Measurements from ENCODE around the gene MKLN1. TPM values are rescaled to one million over a fixed set of nuclear protein-coding genes. Genes with fewer than 3 reads are reported as not detected.

The MKLN1 gene
- total and polyA plus RNA-seq, 5 experiments from 2014 or later = 17.0 to 66.1 (median 20.2) TPM

- H3K27me3 Mint-ChIP-seq = no peaks in the 10 kb centered on the region
- DNase-seq (no peak), ATAC-seq (no peak)
- H3K4me3 Mint-ChIP-seq = no peak overlapping the region
- no peak overlapping the region for H3K27ac Mint-ChIP-seq
- no peaks in the 10 kb centered on the region for H3K9me3 Mint-ChIP-seq
- H3K36me3 Mint-ChIP-seq = peaks cover 0 to 59% (median 2%) of the 10 kb centered on the region in 3 donors
- H3K4me1 Mint-ChIP-seq = peaks cover 0 to 2% (median 0%) of the 10 kb centered on the region in 4 donors
- POLR2A ChIA-PET = no interaction called here
Measured at GRCh38 chr7:131489196-131489595, 161.5 kb downstream of the MKLN1 start.

GRCh38 chr7:131489881-131490280, 162.2 kb downstream of the MKLN1 start:
- Mint-ChIP-seq H3K27me3 (no peaks in the 10 kb centered on the region), H3K36me3 (peaks cover 0 to 58% (median 2%) of the 10 kb centered on the region in 3 donors), H3K4me1 (peaks cover 0 to 2% (median 0%) of the 10 kb centered on the region in 4 donors), H3K9me3 (no peaks in the 10 kb centered on the region), H3K27ac (no peak overlapping the region), H3K4me3 (no peak overlapping the region)
- no peak for ATAC-seq
- POLR2A ChIA-PET = no interaction called here
- no peak for DNase-seq

GRCh38 chr7:131493081-131493480, 165.4 kb downstream of the MKLN1 start:
- peak overlapping the region in 1 of 10 donors; percentile 60 for H3K27ac Mint-ChIP-seq
- no peaks in the 10 kb centered on the region for H3K9me3 Mint-ChIP-seq

GRCh38 chr7:131493581-131493980, 165.9 kb downstream of the MKLN1 start:
- H3K9me3 Mint-ChIP-seq = no peaks in the 10 kb centered on the region
- ATAC-seq = no peak
- H3K27ac Mint-ChIP-seq = no peak overlapping the region
- H3K4me3 Mint-ChIP-seq = no peak overlapping the region
- no peaks in the 10 kb centered on the region for H3K27me3 Mint-ChIP-seq
- no peaks in the 10 kb centered on the region for H3K4me1 Mint-ChIP-seq
- peaks cover 0 to 62% (median 4%) of the 10 kb centered on the region in 3 donors for H3K36me3 Mint-ChIP-seq
- POLR2A ChIA-PET = no interaction called here
- no peak for DNase-seq

More at GRCh38 chr7:131493081-131493480, 165.4 kb downstream of the MKLN1 start:
- H3K4me1 Mint-ChIP-seq = peaks cover 0 to under 1% (median 0%) of the 10 kb centered on the region in 4 donors
- H3K36me3 Mint-ChIP-seq = peaks cover 0 to 66% (median 5%) of the 10 kb centered on the region in 3 donors
- ATAC-seq = no peak
- POLR2A ChIA-PET = no interaction called here
- DNase-seq = no peak
- H3K4me3 Mint-ChIP-seq = no peak overlapping the region
- no peaks in the 10 kb centered on the region for H3K27me3 Mint-ChIP-seq

- POLR2A ChIA-PET = no interaction called here
- Mint-ChIP-seq H3K4me3 (no peak overlapping the region), H3K27me3 (no peaks in the 10 kb centered on the region), H3K36me3 (peaks cover 0 to 58% (median 4%) of the 10 kb centered on the region in 3 donors), H3K4me1 (no peaks in the 10 kb centered on the region), H3K27ac (no peak overlapping the region), H3K9me3 (no peaks in the 10 kb centered on the region)
- ATAC-seq = no peak
- DNase-seq = no peak
Measured at GRCh38 chr7:131494182-131494581, 166.5 kb downstream of the MKLN1 start.

GRCh38 chr7:131495669-131496498, 168.2 kb downstream of the MKLN1 start:
- DNase-seq (no peak), ATAC-seq (no peak)
- POLR2A ChIA-PET = interaction anchor here (0.8 kb wide), 1 partner anchor 8 kb away, joined by 3 read pairs; no protein-coding TSS in a partner anchor
- peaks cover 5 to 7% (median 7%) of the 10 kb centered on the region in 4 donors for H3K4me1 Mint-ChIP-seq
- no peaks in the 10 kb centered on the region for H3K9me3 Mint-ChIP-seq
- H3K27me3 Mint-ChIP-seq = no peaks in the 10 kb centered on the region
- no peak overlapping the region for H3K4me3 Mint-ChIP-seq
- peak overlapping the region in 2 of 10 donors; percentile 27 to 51 for H3K27ac Mint-ChIP-seq
- peaks cover 0 to 50% (median 4%) of the 10 kb centered on the region in 3 donors for H3K36me3 Mint-ChIP-seq

GRCh38 chr7:131497454-131497853, 169.8 kb downstream of the MKLN1 start:
- DNase-seq (no peak), ATAC-seq (no peak)
- Mint-ChIP-seq H3K36me3 (peaks cover 0 to 43% (median 4%) of the 10 kb centered on the region in 3 donors), H3K27me3 (no peaks in the 10 kb centered on the region), H3K27ac (peak overlapping the region in 3 of 10 donors; percentile 11 to 38 (median 26)), H3K4me3 (no peak overlapping the region), H3K9me3 (no peaks in the 10 kb centered on the region), H3K4me1 (peaks cover 8 to 23% (median 22%) of the 10 kb centered on the region in 4 donors)
- POLR2A ChIA-PET = no interaction called here

- H3K36me3 Mint-ChIP-seq = peaks cover 0 to 34% (median 4%) of the 10 kb centered on the region in 3 donors
- no peaks in the 10 kb centered on the region for H3K9me3 Mint-ChIP-seq
- no peak overlapping the region for H3K4me3 Mint-ChIP-seq
- H3K27me3 Mint-ChIP-seq = no peaks in the 10 kb centered on the region
- DNase-seq (no peak), ATAC-seq (no peak)
- POLR2A ChIA-PET = no interaction called here
- H3K27ac Mint-ChIP-seq = peak overlapping the region in 2 of 10 donors; percentile 3 to 66
- H3K4me1 Mint-ChIP-seq = peaks cover 14 to 32% (median 31%) of the 10 kb centered on the region in 4 donors
Measured at GRCh38 chr7:131498237-131498885, 170.7 kb downstream of the MKLN1 start.

DNA sequence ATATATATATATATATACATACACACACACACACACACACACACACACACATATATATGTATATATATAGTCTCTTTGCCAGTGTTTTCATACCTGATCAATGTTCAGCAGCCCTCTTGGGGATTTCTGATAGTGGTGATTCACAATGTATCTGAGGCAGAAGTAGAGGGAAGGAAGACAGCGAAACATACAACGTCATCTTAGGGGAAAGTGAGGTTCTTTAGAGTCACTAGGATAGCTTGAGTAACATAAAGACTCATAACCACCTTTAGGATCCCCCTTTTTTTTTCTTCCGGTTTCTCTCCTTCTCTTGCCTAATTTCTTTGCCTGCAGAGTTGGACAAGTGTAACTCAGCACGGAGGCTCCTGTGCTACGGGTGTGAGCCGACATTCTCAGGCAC, 172.1 kb downstream of the MKLN1 start:
- Mint-ChIP-seq H3K27me3 (no peaks in the 10 kb centered on the region), H3K36me3 (peaks cover 0 to 29% (median 4%) of the 10 kb centered on the region in 3 donors), H3K27ac (peak overlapping the region in 2 of 10 donors; percentile 36 to 65), H3K9me3 (no peaks in the 10 kb centered on the region), H3K4me1 (peaks cover 16 to 38% (median 32%) of the 10 kb centered on the region in 4 donors), H3K4me3 (no peak overlapping the region)
- ATAC-seq (no peak), DNase-seq (no peak)
- POLR2A ChIA-PET = no interaction called here

GRCh38 chr7:131500357-131500756, 172.7 kb downstream of the MKLN1 start:
- Mint-ChIP-seq H3K27ac (peak overlapping the region in 6 of 10 donors; percentile 36 to 86 (median 47)), H3K4me3 (no peak overlapping the region), H3K9me3 (no peaks in the 10 kb centered on the region), H3K4me1 (peaks cover 17 to 38% (median 32%) of the 10 kb centered on the region in 4 donors), H3K27me3 (no peaks in the 10 kb centered on the region), H3K36me3 (peaks cover 0 to 24% (median 4%) of the 10 kb centered on the region in 3 donors)
- ATAC-seq = no peak
- POLR2A ChIA-PET = interaction anchor here (1.2 kb wide), 1 partner anchor 9 kb away, joined by 4 read pairs; no protein-coding TSS in a partner anchor
- no peak for DNase-seq

DNA sequence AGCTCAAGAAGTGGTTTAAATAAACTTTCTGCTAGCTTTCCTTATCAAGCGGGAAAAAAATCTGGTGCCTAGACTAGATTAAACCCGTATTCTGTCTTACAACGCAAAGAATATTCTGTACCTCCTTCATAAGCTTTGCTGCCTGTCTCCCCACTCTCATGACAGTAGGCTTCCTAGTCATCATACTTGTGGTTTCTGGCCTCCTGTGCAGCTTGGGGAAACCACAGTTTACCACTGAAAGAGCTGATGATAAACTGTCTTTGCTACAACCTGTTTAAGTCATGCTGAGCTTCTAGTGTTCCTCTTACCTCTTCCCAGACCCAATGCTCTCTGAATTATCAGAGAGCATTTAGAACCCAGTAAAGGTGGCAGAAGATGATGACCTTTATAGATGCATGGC, 173.7 kb downstream of the MKLN1 start:
- POLR2A ChIA-PET = interaction anchor here (0.8 to 1.2 kb wide), 2 partner anchors 10 to 11 kb away, joined by 4 to 7 read pairs; no protein-coding TSS in a partner anchor
- H3K27ac Mint-ChIP-seq = peak overlapping the region in 9 of 10 donors; percentile 11 to 90 (median 55)
- peaks cover 0 to 17% (median 1%) of the 10 kb centered on the region in 3 donors for H3K36me3 Mint-ChIP-seq
- ATAC-seq (peak; percentile 93 to 95), DNase-seq (peak in 8 of 10 donors; percentile 10 to 71 (median 54))
- H3K27me3 Mint-ChIP-seq = no peaks in the 10 kb centered on the region
- H3K4me3 Mint-ChIP-seq = peak overlapping the region in 3 of 10 donors; percentile 38 to 62 (median 38)
- peaks cover 17 to 38% (median 32%) of the 10 kb centered on the region in 4 donors for H3K4me1 Mint-ChIP-seq
- H3K9me3 Mint-ChIP-seq = no peaks in the 10 kb centered on the region

GRCh38 chr7:131501930-131502685, 174.4 kb downstream of the MKLN1 start:
- H3K27ac Mint-ChIP-seq = peak overlapping the region in 9 of 10 donors; percentile 11 to 88 (median 63)
- POLR2A ChIA-PET = no interaction called here
- peak overlapping the region in 2 of 10 donors; percentile 38 for H3K4me3 Mint-ChIP-seq
- no peaks in the 10 kb centered on the region for H3K27me3 Mint-ChIP-seq
- no peaks in the 10 kb centered on the region for H3K9me3 Mint-ChIP-seq
- ATAC-seq (peak in 1 of 2 donors; percentile 6), DNase-seq (no peak)
- H3K4me1 Mint-ChIP-seq = peaks cover 17 to 38% (median 32%) of the 10 kb centered on the region in 4 donors
- H3K36me3 Mint-ChIP-seq = peaks cover 0 to 10% (median under 1%) of the 10 kb centered on the region in 3 donors

Measured in naive thymus-derived CD8-positive, alpha-beta T cell (primary cell).